AG04449 (cell line): ENCODE results near the gene LHX6.

Source experiments
- CTCF ChIA-PET: fragments of 350-600 bp; formaldehyde crosslinking; extraction: SDS; loops from one replicate; lab custom pipeline; 2021; ENCODE audit warnings: antibody characterized with exemption; lab: Yijun Ruan, JAX
- POLR2A ChIA-PET: fragments of 400-600, 350-600 bp; formaldehyde crosslinking; extraction: SDS; loops from one replicate; lab custom pipeline; 2020; ENCODE audit warnings: antibody characterized with exemption, inconsistent platforms; lab: Yijun Ruan, JAX
- DNase-seq: peaks from one replicate; pipeline ENCODE4 v3.0.0-alpha.2; 2010; ENCODE audit warnings: low read depth, low spot score
- H3K4me3 ChIP-seq: 2 replicates; pipeline ENCODE4 v1.5.1; 2011; ENCODE audit warnings: low read depth, mild to moderate bottlenecking, control low read depth, low read length
- TF ChIP-seq, protein P1 (sequence below): IDR thresholded peaks from one replicate; pipeline ENCODE4 v1.5.1; 2011; ENCODE audit warnings: mild to moderate bottlenecking, moderate library complexity, low read length, control low read depth, inconsistent platforms; ENCODE audit not compliant: insufficient read depth; ENCODE audit errors: missing control alignments

The LHX6 gene

DNA sequence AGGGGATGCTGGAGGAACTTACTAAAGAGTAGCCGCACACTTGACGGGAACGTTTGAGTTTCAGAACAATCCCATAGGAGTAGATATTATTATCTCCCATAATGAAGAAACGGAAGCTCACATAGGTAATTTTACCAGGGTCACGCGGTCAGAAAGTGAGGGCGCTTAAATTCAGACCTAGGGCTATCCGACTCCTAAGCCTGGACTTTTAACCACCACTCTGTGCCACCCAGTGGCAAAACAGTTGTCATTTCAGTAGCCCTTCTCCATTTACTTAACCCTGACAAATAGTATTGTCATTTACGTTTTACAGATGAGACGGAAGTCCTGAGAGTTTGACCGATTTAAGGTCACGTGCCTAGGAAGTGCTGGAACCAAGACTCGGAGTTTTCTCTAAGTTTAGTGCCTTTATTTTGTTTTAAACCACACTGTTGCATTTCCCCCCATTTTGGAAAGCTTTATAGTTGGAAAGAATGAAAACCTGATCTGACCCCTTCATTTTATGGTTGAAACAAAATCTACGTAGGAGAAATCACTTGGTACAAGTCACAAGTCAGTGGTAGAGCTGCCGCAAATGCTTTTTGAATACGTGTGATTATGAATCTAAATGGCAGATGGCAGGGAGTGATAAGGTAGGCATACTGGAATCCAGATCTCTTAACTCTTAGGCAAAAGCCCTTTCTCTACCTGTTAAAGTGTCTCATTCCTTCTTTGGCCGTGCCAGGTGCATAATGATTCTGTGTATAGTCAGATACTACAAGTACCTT, 36.6 kb upstream of the LHX6 start:
- CTCF ChIA-PET = interaction anchor here (0.7 to 3.0 kb wide), 9 partner anchors 18 to 167 kb away, joined by 3 to 15 read pairs (median 5); no protein-coding TSS in a partner anchor
- no peak for DNase-seq
- peak overlapping the region; percentile 96 for H3K4me3 ChIP-seq
- POLR2A ChIA-PET = interaction anchor here (0.8 to 1.2 kb wide), 3 partner anchors 11 to 166 kb away, joined by 3 read pairs; no protein-coding TSS in a partner anchor
- TF ChIP-seq, protein P1, sequence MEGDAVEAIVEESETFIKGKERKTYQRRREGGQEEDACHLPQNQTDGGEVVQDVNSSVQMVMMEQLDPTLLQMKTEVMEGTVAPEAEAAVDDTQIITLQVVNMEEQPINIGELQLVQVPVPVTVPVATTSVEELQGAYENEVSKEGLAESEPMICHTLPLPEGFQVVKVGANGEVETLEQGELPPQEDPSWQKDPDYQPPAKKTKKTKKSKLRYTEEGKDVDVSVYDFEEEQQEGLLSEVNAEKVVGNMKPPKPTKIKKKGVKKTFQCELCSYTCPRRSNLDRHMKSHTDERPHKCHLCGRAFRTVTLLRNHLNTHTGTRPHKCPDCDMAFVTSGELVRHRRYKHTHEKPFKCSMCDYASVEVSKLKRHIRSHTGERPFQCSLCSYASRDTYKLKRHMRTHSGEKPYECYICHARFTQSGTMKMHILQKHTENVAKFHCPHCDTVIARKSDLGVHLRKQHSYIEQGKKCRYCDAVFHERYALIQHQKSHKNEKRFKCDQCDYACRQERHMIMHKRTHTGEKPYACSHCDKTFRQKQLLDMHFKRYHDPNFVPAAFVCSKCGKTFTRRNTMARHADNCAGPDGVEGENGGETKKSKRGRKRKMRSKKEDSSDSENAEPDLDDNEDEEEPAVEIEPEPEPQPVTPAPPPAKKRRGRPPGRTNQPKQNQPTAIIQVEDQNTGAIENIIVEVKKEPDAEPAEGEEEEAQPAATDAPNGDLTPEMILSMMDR = no peak

DNA sequence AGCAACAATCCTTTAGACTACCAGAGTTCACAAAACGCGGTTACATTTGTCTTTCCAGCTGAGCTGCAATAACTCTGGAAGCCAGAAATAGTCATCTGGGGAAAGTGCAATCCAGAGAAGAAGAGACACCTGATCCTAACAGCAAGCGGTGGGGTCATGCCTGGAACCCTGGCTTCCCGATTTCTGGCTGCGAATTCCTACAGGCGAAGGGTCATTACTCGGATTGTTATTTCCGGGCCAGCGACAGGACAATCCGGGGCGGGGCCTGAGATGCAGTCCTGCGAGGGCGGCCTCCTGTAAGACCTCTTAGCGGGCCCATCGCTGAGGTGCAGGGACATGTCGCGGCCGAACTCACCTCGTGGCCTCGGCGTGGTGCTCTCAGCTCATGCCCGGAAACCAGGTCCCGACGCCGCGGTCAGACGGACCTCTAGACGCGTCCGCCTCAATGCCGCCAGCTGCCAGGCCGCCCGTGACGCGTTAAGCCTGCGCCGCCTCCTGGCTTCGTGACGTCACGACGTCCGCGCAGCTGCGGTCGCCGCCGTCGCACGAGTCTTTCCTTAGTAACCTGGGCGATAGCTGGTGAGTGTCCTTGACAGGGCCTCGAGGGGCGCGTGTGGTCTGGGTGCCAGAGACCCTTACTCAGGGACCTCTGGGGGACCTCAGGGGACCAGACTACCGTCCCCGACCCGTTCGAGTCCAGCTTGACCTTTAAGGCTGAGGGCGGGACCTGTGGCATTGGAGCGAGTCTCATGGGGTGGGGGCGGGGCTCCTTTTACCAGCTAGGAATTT, 35.8 kb upstream of the LHX6 start, which contains the start of the genes MRRF and RBM18:
MRRF (plus strand) TSS at position 523 of the 789 bp plus-strand sequence. CDS start 6,010 bp downstream, outside the sequence.
RBM18 (minus strand) TSS at position 481 of the 789 bp plus-strand sequence. CDS start 3,348 bp downstream, outside the sequence.
- TF ChIP-seq, protein P1 = no peak
- DNase-seq = peak; percentile 41
- POLR2A ChIA-PET = interaction anchor here (0.8 to 1.2 kb wide), 3 partner anchors 11 to 165 kb away, joined by 3 read pairs; no protein-coding TSS in a partner anchor
- CTCF ChIA-PET = interaction anchor here (0.6 to 3.0 kb wide), 13 partner anchors 17 to 167 kb away, joined by 3 to 15 read pairs (median 4); no protein-coding TSS in a partner anchor
- peak within 1 kb of the TSS; percentile 96 for H3K4me3 ChIP-seq

DNA sequence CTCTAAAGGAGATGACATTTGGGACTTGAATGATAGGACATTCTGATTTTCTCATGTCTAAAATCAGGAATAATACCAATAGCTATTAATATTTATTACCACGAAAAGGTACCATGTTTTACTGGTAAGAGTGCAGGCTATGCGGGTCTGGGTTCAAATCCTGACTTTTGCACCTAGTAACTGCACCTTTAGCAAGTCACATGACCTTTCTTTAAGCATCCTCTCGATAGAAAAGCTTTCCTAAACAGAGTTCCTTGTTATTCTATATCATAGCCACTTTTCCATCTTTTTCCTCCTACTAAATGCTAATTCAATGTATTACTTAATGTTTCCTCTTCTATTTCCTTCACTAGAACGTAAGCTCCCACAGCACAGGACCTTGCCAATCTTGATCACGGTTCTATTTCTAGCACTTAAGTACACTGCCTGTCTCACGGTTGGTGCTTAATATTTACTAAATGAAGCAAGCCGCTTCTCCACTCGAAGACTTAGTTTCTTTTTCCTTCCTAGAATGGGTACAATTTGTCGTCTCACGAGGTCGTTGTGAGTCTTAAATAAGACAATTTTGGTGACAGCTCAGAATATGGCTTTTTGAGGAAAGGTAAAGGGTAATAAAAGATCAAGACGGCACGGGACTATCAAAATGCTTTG, 35.1 kb upstream of the LHX6 start:
- ChIA-PET POLR2A (no interaction called here), CTCF (interaction anchor here (0.6 to 3.0 kb wide), 8 partner anchors 9 to 143 kb away, joined by 3 to 15 read pairs (median 3); no protein-coding TSS in a partner anchor)
- H3K4me3 ChIP-seq = peak overlapping the region; percentile 96
- DNase-seq = no peak
- TF ChIP-seq, protein P1 = no peak

DNA sequence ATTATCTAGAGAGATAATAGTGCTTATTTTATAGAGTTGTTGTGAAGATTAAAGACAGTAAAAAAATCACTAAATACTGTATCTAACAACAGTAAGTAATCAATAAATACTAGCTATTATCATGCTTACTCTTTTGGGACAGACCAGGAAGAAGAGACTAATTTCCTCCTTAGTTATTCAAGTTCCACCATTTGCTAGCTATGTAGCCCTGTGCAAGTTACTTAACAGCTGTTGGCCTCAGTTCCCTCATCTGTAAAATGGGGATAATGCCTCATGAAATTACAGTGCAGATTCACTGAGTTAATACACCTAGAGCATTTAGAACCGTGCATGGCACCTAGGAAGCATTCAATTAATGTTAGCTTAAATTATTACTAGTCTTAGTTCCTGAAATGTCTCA, 33.3 kb upstream of the LHX6 start:
- POLR2A ChIA-PET = no interaction called here
- DNase-seq = no peak
- CTCF ChIA-PET = interaction anchor here (0.6 to 2.6 kb wide), 5 partner anchors 17 to 563 kb away, joined by 3 to 7 read pairs (median 5); no protein-coding TSS in a partner anchor

DNA sequence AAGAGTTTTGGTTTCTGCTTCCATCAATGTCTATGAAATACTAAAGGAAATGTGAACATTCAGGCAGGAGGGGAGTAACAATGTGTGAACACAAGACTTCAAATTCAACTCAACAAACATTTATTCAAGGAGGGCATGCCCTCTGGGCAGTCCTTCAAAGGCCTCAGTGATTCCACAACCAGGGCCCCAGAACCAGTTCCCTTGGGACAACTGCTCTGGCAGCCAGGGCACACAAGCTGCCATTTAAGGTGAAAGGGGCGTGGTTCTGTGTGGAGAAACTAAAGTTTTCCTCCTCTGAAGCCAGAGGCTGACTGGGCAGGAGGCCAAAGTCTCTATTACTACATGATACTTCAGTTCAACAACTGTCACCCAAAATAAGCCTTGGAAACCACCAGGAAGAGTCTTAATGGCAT, 32.7 kb upstream of the LHX6 start:
- no peak overlapping the region for H3K4me3 ChIP-seq
- peak; percentile 54 for DNase-seq
- ChIA-PET POLR2A (no interaction called here), CTCF (interaction anchor here (1.2 to 1.3 kb wide), 2 partner anchors 17 to 137 kb away, joined by 3 to 4 read pairs; no protein-coding TSS in a partner anchor)
- TF ChIP-seq, protein P1 = no peak

More for the DNA sequence above, 33.3 kb upstream of the LHX6 start:
- TF ChIP-seq, protein P1 = no peak
- H3K4me3 ChIP-seq = no peak overlapping the region
